Activated CD8-positive, alpha-beta T cell treated with anti-CD3 and anti-CD28 coated beads for 36 hours (primary cell): Measurements from ENCODE around the gene SOBP. TPM values are rescaled to one million over a fixed set of nuclear protein-coding genes. Genes with fewer than 3 reads are reported as not detected.

Experiments
- ATAC-seq: fragments of 200-7000 bp; cut with Tn5 transposase; one replicate; pipeline ENCODE4 v1.10.0; 2021; ENCODE audit warnings: mild to moderate bottlenecking, moderate library complexity
- CTCF ChIA-PET: fragments of 350-600 bp; sonication (Branson Sonifier 250); formaldehyde crosslinking; loops from one replicate; lab custom pipeline; 2021; ENCODE audit warnings: antibody characterized with exemption; lab: Charles Lee
- POLR2A ChIA-PET: fragments of 350-600 bp; sonication (Branson Sonifier 250); formaldehyde crosslinking; loops from one replicate; lab custom pipeline; 2021; ENCODE audit warnings: antibody characterized with exemption; lab: Charles Lee
- DNase-seq: peaks from one replicate; pipeline ENCODE4 v3.0.0-alpha.2; 2020
- H3K27ac Mint-ChIP-seq: one replicate; pipeline ENCODE4 v1.8.0; 2021; ENCODE audit warnings: mild to moderate bottlenecking, mixed read lengths
- H3K27me3 Mint-ChIP-seq: one replicate; pipeline ENCODE4 v1.8.0; 2021; ENCODE audit warnings: mixed read lengths
- H3K36me3 Mint-ChIP-seq: one replicate; pipeline ENCODE4 v1.8.0; 2021; ENCODE audit warnings: low read depth, mixed read lengths
- H3K4me1 Mint-ChIP-seq: one replicate; pipeline ENCODE4 v1.8.0; 2021; ENCODE audit warnings: low read depth, mixed read lengths
- H3K4me3 Mint-ChIP-seq: one replicate; pipeline ENCODE4 v1.8.0; 2021; ENCODE audit warnings: mild to moderate bottlenecking, moderate library complexity, mixed read lengths
- H3K9me3 Mint-ChIP-seq: one replicate; pipeline ENCODE4 v1.8.0; 2021; ENCODE audit warnings: mixed read lengths
- CTCF ChIP-seq: fragments of 200-600 bp; IDR thresholded peaks from one replicate; pipeline ENCODE4 v1.8.0; 2022; ENCODE audit warnings: antibody characterized with exemption, mild to moderate bottlenecking
- intact Hi-C: fragments of 100-400 bp; cut with micrococcal nuclease; formaldehyde crosslinking; loops from one replicate; pipeline ENCODE4 v1.10.0; 2022
- total RNA-seq, 2 experiments: library from RNA; stranded (reverse); gene quantifications; one replicate each; pipeline ENCODE4 v1.2.3, GENCODE V29; 2021

SOBP gene
- total RNA-seq, 2 experiments from 2014 or later: 0.77 to 1.1 TPM

- POLR2A ChIA-PET: no interaction called here
- intact Hi-C loops: no loop called here
- H3K4me3 Mint-ChIP-seq: no peak overlapping the region
- H3K4me1 Mint-ChIP-seq: no peaks in the 10 kb centered on the region
- TF ChIP-seq CTCF: no peak
- no peak for DNase-seq
- H3K27me3 Mint-ChIP-seq: peaks cover 2% of the 10 kb centered on the region
- CTCF ChIA-PET: no interaction called here
- ATAC-seq: no peak
- H3K27ac Mint-ChIP-seq: no peak overlapping the region
- no peaks in the 10 kb centered on the region for H3K36me3 Mint-ChIP-seq
- H3K9me3 Mint-ChIP-seq: no peaks in the 10 kb centered on the region
Measured at GRCh38 chr6:107555449-107555848, 65.5 kb downstream of the SOBP start.

GRCh38 chr6:107556082-107556481, 66.2 kb downstream of the SOBP start:
- Mint-ChIP-seq H3K9me3 (no peaks in the 10 kb centered on the region), H3K4me1 (no peaks in the 10 kb centered on the region), H3K27ac (no peak overlapping the region), H3K4me3 (no peak overlapping the region), H3K36me3 (no peaks in the 10 kb centered on the region), H3K27me3 (peaks cover 4% of the 10 kb centered on the region)
- TF ChIP-seq CTCF: no peak
- ATAC-seq (no peak), DNase-seq (no peak)
- intact Hi-C loops: no loop called here
- ChIA-PET CTCF (no interaction called here), POLR2A (no interaction called here)

- Mint-ChIP-seq H3K9me3 (no peaks in the 10 kb centered on the region), H3K27ac (no peak overlapping the region), H3K4me1 (no peaks in the 10 kb centered on the region), H3K4me3 (no peak overlapping the region), H3K27me3 (peaks cover 7% of the 10 kb centered on the region), H3K36me3 (no peaks in the 10 kb centered on the region)
- intact Hi-C loops: no loop called here
- ChIA-PET CTCF (interaction anchor here (0.7 kb wide), 1 partner anchor 77 kb away, joined by 3 read pairs; no protein-coding TSS in a partner anchor), POLR2A (no interaction called here)
- no peak for DNase-seq
- no peak for TF ChIP-seq CTCF
- no peak for ATAC-seq
Measured at GRCh38 chr6:107557698-107558097, 67.8 kb downstream of the SOBP start.

- Mint-ChIP-seq H3K4me1 (no peaks in the 10 kb centered on the region), H3K36me3 (no peaks in the 10 kb centered on the region), H3K27ac (no peak overlapping the region), H3K27me3 (peaks cover 18% of the 10 kb centered on the region), H3K4me3 (no peak overlapping the region), H3K9me3 (no peaks in the 10 kb centered on the region)
- intact Hi-C loops: no loop called here
- no peak for DNase-seq
- CTCF ChIA-PET: interaction anchor here (0.6 kb wide), 1 partner anchor 583 kb away, joined by 3 read pairs; no protein-coding TSS in a partner anchor
- POLR2A ChIA-PET: no interaction called here
- TF ChIP-seq CTCF: no peak
- ATAC-seq: no peak
Measured at GRCh38 chr6:107560657-107561056, 70.7 kb downstream of the SOBP start.

GRCh38 chr6:107561306-107561705, 71.4 kb downstream of the SOBP start:
- ChIA-PET CTCF (interaction anchor here (0.6 kb wide), 1 partner anchor 583 kb away, joined by 3 read pairs; no protein-coding TSS in a partner anchor), POLR2A (no interaction called here)
- no peak overlapping the region for H3K27ac Mint-ChIP-seq
- H3K4me1 Mint-ChIP-seq: no peaks in the 10 kb centered on the region
- no peaks in the 10 kb centered on the region for H3K9me3 Mint-ChIP-seq
- intact Hi-C loops: no loop called here
- no peaks in the 10 kb centered on the region for H3K36me3 Mint-ChIP-seq
- no peak for TF ChIP-seq CTCF
- no peak overlapping the region for H3K4me3 Mint-ChIP-seq
- no peak for ATAC-seq
- H3K27me3 Mint-ChIP-seq: peaks cover 18% of the 10 kb centered on the region
- DNase-seq: no peak
